Measurements from ENCODE around the gene SLC35F6.
"Not testable (repeated sequence)": the region's sequence is repeated elsewhere in the genome, so short reads cannot be mapped to it uniquely, and the experiment has no call there.

The SLC35F6 gene

DNA sequence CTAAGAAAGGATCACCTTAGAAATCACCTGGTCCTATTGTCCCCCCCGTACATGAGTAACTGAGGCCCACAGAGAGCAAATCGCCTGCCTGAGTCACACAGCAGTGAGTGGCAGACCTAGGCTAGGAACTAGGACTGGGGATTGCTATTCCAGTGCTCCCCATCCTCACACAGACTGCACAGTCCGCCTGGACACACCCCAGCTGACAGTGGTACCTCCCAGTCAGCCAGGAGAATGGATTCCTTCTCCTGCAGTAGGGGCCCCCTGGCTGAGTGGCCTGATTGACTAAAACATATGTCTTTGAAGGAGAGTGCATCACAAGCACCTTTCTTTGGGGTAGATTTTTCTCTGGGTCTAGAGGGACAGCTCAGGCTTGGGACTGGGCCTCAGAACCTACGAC, 32.4 kb upstream of the SLC35F6 start:
- no peak for DNase-seq

DNA sequence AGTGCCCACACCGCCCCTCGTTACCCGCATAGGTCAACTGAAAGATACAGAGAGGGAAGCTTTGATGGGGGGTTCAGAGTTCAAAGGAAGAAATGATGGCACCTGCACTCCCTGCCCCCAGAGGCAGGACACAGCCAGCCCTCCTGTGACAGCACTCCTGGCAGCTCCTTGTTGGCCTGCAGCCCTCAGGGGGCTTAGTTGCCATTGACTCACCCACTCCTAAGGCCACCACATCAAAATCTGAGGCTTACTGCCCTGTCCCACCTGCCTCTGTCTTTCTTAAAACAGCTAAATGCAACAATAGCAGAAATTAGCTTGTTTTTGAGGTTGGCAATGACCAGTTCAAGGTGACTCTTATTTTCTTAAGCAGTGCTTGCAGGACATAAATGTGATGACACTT, 31.6 kb upstream of the SLC35F6 start:
- DNase-seq = no peak

GRCh38 chr2:26733413-26733812, 30.7 kb upstream of the SLC35F6 start:
- no peak for DNase-seq

DNA sequence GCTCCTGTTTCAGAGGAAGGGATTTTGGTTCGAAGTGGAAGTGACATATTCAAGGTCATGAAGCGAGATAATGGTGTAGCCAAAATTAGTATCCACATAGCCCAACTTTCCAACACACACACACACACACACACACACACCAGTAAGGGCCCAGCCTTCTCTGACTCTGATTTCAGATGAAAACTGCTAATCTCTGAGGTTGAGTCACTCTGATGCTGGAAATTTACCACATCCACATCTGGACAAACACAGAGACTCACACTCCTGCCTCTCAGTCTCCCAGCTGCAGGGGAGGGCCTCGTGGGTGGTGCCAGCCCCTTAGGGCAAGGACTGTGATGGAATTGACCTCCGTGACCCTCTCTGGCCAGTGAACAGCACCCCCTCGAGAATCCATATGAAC, 29.0 kb upstream of the SLC35F6 start:
- DNase-seq = no peak

GRCh38 chr2:26735883-26736588, 28.0 kb upstream of the SLC35F6 start:
- DNase-seq = no peak

DNA sequence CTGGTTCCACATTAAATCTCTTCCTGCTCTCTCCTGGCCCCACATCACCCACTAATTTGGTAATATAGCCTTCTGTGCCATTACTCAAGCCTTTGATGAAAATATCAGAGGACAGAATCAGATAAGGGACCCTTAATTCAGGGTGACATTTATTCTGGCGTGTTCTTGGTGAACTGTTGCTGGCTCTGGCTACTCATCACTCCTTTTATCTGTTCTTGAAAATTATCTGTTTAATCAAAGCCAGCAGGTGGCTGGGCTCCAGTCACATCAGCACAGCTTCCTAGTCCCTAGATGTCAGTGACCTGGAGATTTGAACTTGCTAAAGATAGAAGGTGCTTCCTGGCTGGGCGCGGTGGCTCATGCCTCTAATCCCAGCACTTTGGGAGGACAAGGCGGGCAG, 26.9 kb upstream of the SLC35F6 start:
- DNase-seq = no peak

DNA sequence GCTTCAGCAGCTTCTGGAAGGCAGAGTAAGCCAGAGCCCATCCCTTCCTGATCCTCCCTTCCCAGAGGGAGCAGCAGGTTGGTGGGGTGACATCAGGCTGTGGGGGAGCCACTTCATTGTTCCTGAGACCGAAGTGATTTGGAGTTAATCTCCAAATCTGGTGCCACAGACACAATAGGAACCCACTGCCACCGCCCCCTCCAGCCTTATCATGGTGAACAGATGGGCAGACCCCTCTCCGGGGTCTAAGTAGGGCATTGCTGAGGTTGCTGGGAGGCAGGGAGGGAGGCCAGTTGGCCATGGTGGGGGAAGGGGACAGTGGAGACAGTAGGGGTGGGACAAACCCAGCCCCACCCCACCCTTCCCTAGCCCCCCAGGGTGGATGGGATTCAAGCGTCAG, 25.6 kb upstream of the SLC35F6 start:
- no peak for DNase-seq

- DNase-seq = no peak
These were observed 24.6 kb upstream of the SLC35F6 start for GRCh38 chr2:26739514-26739913.

GRCh38 chr2:26740346-26740745, 23.7 kb upstream of the SLC35F6 start:
- no peak for DNase-seq

- DNase-seq = peak; percentile 88
These were observed 23.2 kb upstream of the SLC35F6 start for GRCh38 chr2:26740890-26741302.

DNA sequence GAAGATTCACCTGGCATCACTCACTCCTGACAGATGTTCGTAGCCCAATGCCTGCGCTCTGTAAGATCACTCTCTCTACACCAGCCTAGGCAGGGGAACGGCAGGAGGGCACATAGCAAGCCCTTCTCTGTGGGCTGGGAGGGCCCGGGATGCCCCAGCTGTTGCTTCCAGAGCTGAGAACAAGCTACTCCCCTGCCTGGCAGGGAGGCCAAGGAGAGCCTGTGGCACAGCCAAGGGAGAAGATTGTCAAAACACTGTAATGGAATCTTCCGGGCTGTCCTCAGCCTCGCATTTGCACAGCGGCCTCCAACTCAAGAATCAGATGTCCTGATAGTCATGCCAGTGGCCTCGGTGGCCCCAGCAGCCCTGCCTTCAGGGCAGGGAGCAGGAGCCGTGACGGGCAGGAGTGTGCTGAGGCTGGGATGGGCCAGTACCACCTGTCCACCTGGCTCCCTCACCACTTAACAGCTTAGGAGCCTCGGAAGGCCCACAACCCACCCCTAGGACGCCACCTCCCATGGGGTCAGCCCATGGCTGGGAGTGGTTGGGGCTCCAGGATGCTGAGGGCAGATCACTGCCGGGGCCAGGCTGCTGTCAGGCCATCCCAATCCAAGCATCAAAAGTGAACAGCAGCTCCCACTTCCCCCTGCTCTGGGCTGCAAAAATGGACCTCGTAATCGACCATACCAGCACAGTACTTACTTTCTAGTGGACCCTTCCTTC, 21.9 kb upstream of the SLC35F6 start:
- no peak for DNase-seq

GRCh38 chr2:26743852-26744251, 20.2 kb upstream of the SLC35F6 start:
- no peak for DNase-seq

DNA sequence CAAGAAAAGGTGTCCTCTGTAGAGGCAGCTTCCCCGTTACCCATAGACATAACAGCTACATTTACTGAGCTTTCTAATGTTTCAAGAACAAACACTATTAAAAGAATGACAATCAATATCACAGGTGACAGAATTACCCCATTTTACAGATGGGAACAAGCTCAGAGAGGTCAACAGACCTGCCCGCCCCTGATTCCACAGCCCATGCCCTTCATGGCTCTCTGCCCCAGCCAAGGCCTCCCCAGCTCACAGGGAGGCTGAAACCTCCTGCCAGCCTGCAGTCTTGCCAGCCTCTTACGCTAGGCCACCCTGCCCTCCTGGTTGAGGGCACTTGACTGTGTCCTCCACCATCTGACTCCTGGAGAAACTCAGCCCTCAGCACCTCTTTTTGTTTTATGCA, 19.1 kb upstream of the SLC35F6 start:
- DNase-seq = no peak

GRCh38 chr2:26745609-26746327, 18.3 kb upstream of the SLC35F6 start:
- DNase-seq = peak; percentile 88

DNA sequence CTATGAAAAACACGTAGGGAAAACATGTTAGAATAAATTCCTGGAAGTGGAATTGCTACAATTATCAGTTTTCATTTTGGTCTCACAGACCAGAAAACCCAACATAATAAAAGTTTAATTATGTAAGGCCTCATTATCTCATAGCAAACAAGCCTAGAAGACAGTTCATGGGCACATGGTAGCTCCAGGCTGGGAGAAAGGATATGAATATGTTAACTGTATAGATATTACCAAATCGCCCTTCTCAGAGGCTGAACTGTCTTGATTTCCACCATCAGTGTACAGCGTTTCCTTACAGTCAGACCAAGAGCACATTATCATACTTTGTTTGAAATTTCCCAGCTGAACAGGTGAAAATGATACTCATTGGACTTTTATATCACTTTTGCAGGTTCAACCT, 17.1 kb upstream of the SLC35F6 start:
- no peak for DNase-seq

DNA sequence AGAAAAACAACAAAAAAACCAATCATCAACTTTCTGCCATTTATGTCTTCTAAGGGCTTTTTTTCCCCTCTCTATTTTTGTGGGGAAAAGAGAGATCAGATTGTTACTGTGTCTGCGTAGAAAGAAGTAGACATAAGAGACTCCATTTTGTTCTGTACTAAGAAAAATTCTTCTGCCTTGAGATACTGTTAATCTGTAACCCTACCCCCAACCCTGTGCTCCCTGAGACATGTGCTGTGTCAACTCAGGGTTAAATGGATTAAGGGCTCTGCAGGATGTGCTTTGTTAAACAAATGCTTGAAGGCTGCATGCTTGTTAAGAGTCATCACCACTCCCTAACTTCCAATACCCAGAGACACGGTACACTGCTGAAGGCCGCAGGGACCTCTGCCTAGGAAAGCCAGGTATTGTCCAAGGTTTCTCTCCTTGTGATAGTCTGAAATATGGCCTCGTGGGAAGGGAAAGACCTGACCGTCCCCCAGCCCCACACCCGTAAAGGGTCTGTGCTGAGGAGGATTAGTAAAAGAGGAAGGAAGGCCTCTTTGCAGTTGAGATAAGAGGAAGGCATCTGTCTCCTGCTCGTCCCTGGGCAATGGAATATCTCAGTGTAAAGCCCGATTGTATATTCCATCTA, 14.2 kb upstream of the SLC35F6 start:
- DNase-seq = not testable (repeated sequence)

- not testable (repeated sequence) for DNase-seq
These were observed 13.6 kb upstream of the SLC35F6 start for GRCh38 chr2:26750467-26750866.

DNA sequence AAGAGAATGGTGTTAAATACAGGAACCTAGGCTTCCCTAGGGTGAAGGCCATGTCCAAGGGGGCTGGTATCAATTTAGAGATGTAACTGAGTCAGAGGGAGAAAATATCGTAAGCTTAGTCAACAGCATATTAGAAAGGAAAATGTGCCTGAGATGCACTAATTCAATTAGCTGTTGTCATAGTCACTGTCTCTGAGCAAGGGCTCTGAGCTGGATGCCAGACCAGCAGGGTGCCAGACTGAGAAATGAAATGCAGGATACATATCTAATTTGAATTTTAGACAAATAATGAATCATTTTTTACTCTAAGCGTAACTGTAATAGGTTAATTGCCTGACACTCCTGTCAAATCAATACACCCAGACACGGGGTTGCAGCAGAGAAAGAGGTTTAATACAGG, 11.4 kb upstream of the SLC35F6 start:
- no peak for DNase-seq

GRCh38 chr2:26754539-26754938, 9.5 kb upstream of the SLC35F6 start:
- no peak for DNase-seq

GRCh38 chr2:26754972-26755670, 9.0 kb upstream of the SLC35F6 start:
- no peak for DNase-seq

GRCh38 chr2:26756337-26756736, 7.7 kb upstream of the SLC35F6 start:
- DNase-seq = no peak

DNA sequence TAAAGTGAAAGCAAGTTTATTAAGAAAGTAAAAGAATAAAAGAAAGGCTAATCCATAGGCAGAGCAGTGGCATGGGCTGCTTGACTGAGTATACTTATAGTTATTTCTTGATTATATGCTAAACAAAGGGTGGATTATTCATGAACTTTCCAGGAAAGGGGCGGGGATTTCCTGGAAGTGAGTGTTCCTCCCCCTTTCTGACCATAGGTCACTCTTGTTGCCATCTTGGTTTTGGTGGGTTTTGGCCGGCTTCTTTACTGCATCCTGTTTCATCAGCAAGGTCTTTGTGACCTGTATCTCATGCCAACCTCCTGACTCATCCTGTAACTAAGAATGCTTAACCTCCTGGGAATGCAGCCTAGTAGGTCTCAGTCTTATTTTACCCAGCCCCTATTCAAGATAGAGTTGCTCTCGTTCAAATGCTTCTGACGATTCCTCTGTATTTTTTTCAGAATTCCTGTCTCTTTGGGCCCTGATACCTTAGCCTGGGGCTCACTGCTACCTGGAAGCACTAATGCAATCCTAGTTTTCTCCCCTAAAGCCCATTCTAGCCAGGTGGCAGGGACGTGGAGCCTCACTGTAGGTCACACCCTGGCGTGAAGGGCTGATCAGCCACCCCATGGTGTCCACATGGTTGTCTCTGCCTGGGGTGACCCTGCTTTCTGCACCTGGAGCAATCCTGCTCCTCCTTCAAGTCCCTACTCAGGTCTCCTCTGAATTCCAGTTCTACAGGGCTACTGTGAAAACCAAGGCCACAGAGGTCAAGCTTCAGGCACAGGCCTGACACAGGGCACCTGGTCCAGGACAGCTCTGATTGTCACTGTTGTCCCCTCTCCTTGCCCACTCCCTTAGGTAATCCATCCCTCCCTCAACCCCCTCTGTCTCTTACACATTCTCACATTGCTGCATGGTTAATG, 6.0 kb upstream of the SLC35F6 start:
- DNase-seq = peak; percentile 35
